Measurements from ENCODE around the gene RNF148.

Gene RNF148

DNA sequence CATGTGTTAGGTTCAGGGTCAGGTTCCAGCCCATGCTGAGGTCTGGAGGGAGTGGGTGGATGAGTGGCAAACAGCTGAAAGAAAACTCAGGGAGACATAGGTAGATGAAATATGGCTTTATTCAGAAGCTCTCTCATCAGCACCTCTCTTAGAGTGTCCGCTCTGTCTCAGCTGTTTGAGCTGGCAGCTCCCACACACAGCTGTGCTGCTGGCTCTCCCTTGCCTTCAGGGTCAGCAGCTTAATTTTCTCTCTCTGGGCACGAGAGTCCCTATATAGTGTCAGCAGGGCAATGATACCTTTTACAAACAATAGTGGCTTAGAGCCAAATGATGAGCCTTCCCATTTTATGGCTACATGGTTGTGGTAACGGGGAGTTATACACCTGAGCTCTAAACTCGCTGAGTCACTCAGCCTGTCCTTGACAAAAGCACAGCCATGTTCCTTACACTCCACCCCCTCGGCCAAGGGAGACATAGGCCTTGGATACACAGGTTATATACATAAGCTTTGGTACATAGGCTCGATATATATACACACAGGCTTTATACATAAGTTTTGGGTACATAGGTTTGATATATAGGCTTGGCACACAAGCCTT lies 14.2 kb downstream of the RNF148 start:
- H3K36me3 ChIP-seq (ENCODE audit: low read length), result no peaks in the 10 kb centered on the region
- H4K20me1 ChIP-seq (ENCODE audit: low read depth, low read length), result no peaks in the 10 kb centered on the region
- no peaks in the 10 kb centered on the region for H3K27me3 ChIP-seq (ENCODE audit: low read length)
- no peaks in the 10 kb centered on the region for H3K9me2 ChIP-seq (replicated peaks; ENCODE audit: insufficient read depth, low read length)
- H3K9me3 ChIP-seq (ENCODE audit: insufficient read depth, low read length), result peaks cover 6% of the 10 kb centered on the region; the same call in 1 of the 2 replicates
- H3K4me3 ChIP-seq (ENCODE audit: insufficient read depth, low read length, poor library complexity, severe bottlenecking), result no peak overlapping the region
- no peak for TF ChIP-seq EZH2phosphoT487 (conservative IDR thresholded peaks at IDR 0.05; ENCODE audit: low read length)
- TF ChIP-seq, protein P1, sequence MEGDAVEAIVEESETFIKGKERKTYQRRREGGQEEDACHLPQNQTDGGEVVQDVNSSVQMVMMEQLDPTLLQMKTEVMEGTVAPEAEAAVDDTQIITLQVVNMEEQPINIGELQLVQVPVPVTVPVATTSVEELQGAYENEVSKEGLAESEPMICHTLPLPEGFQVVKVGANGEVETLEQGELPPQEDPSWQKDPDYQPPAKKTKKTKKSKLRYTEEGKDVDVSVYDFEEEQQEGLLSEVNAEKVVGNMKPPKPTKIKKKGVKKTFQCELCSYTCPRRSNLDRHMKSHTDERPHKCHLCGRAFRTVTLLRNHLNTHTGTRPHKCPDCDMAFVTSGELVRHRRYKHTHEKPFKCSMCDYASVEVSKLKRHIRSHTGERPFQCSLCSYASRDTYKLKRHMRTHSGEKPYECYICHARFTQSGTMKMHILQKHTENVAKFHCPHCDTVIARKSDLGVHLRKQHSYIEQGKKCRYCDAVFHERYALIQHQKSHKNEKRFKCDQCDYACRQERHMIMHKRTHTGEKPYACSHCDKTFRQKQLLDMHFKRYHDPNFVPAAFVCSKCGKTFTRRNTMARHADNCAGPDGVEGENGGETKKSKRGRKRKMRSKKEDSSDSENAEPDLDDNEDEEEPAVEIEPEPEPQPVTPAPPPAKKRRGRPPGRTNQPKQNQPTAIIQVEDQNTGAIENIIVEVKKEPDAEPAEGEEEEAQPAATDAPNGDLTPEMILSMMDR (IDR thresholded peaks at IDR 0.05; ENCODE audit: insufficient read depth, low read length, poor library complexity, severe bottlenecking), result no peak
- H2AFZ ChIP-seq (ENCODE audit: low read depth, low read length, severe bottlenecking), result no peak overlapping the region
- no peak overlapping the region for H3K27ac ChIP-seq (ENCODE audit: low read depth, low read length)
- no peak overlapping the region for H3K9ac ChIP-seq (ENCODE audit: low read length)
- H3K4me2 ChIP-seq (ENCODE audit: low read depth, low read length, poor library complexity, severe bottlenecking), result no peak overlapping the region
- H3K79me2 ChIP-seq (ENCODE audit: insufficient read depth, low read length), result no peaks in the 10 kb centered on the region
- no peaks in the 10 kb centered on the region for H3F3A ChIP-seq (ENCODE audit: insufficient read depth)

DNA sequence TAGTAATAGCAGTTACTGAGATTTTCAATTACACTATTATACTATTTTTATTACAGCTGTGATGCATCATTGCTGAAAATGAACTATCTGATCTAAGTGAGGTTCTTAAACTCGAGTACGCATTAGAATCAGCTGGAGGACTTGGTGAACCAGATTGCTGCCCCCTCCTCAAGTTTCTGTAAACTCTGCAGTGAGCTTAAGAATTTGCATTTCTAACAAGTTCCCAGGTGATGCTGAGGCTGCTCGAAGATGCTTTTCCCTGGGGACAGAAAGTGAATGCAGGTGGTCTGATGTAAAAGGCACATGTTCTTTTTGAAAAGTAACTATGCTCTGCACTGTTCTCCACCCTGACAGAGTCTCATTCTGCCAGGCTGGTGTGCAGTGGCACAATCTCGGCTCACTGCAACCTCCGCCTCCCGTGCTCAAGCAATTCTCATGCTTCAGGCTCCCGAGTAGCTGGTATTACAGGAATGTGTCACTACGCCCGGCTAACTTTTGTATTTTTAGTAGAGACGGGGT lies 16.3 kb downstream of the RNF148 start:
- no peaks in the 10 kb centered on the region for H3K79me2 ChIP-seq (ENCODE audit: insufficient read depth, low read length)
- H3K27ac ChIP-seq (ENCODE audit: low read depth, low read length), result no peak overlapping the region
- H2AFZ ChIP-seq (ENCODE audit: low read depth, low read length, severe bottlenecking), result no peak overlapping the region
- no peaks in the 10 kb centered on the region for H3K9me2 ChIP-seq (replicated peaks; ENCODE audit: insufficient read depth, low read length)
- no peak overlapping the region for H3K9ac ChIP-seq (ENCODE audit: low read length)
- no peaks in the 10 kb centered on the region for H3F3A ChIP-seq (ENCODE audit: insufficient read depth)
- no peak overlapping the region for H3K4me2 ChIP-seq (ENCODE audit: low read depth, low read length, poor library complexity, severe bottlenecking)
- H3K27me3 ChIP-seq (ENCODE audit: low read length), result no peaks in the 10 kb centered on the region
- H4K20me1 ChIP-seq (ENCODE audit: low read depth, low read length), result no peaks in the 10 kb centered on the region
- no peak overlapping the region for H3K4me3 ChIP-seq (ENCODE audit: insufficient read depth, low read length, poor library complexity, severe bottlenecking)
- H3K36me3 ChIP-seq (ENCODE audit: low read length), result no peaks in the 10 kb centered on the region
- no peaks in the 10 kb centered on the region for H3K9me3 ChIP-seq (ENCODE audit: insufficient read depth, low read length)
- TF ChIP-seq EZH2phosphoT487 (conservative IDR thresholded peaks at IDR 0.05; ENCODE audit: low read length), result no peak
- TF ChIP-seq, protein P1 (IDR thresholded peaks at IDR 0.05; ENCODE audit: insufficient read depth, low read length, poor library complexity, severe bottlenecking), result no peak

DNA sequence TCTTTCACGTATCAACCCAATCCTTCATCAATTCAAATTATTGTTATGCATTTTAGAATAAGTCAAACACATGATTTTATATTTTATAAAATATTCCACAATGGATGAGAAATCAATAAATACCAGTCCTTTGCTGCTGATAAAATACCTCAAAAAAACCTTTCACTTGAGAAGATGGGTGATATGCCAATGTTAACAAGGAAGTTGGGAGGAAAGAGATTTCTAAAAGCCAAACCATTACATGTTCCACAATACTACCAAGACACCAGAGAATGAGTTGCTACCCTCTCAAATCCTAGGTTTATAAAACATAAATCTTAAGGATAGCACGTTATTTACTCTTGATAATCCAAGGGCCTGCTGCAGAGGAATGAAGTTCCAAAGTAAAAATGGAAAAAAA lies 18.2 kb downstream of the RNF148 start:
- Histone ChIP-seq H3K27ac (ENCODE audit: low read depth, low read length) (no peak overlapping the region), H2AFZ (ENCODE audit: low read depth, low read length, severe bottlenecking) (no peak overlapping the region), H3K27me3 (ENCODE audit: low read length) (no peaks in the 10 kb centered on the region), H3F3A (ENCODE audit: insufficient read depth) (no peaks in the 10 kb centered on the region), H3K4me2 (ENCODE audit: low read depth, low read length, poor library complexity, severe bottlenecking) (no peak overlapping the region), H3K9ac (ENCODE audit: low read length) (no peak overlapping the region), H3K36me3 (ENCODE audit: low read length) (no peaks in the 10 kb centered on the region), H3K9me2 (replicated peaks; ENCODE audit: insufficient read depth, low read length) (no peaks in the 10 kb centered on the region), H3K4me3 (ENCODE audit: insufficient read depth, low read length, poor library complexity, severe bottlenecking) (no peak overlapping the region), H4K20me1 (ENCODE audit: low read depth, low read length) (no peaks in the 10 kb centered on the region), H3K79me2 (ENCODE audit: insufficient read depth, low read length) (no peaks in the 10 kb centered on the region), H3K9me3 (ENCODE audit: insufficient read depth, low read length) (no peaks in the 10 kb centered on the region)
- no peak for TF ChIP-seq EZH2phosphoT487 (conservative IDR thresholded peaks at IDR 0.05; ENCODE audit: low read length)
- TF ChIP-seq, protein P1 (IDR thresholded peaks at IDR 0.05; ENCODE audit: insufficient read depth, low read length, poor library complexity, severe bottlenecking), result no peak

Measured in SU-DHL-6 (cell line).